Naive thymus-derived CD4-positive, alpha-beta T cell (primary cell): Measurements from ENCODE around the gene TMEM131L. TPM values are rescaled to one million over a fixed set of nuclear protein-coding genes. Genes with fewer than 3 reads are reported as not detected.
"Not testable (repeated sequence)": the region's sequence is repeated elsewhere in the genome, so short reads cannot be mapped to it uniquely, and the experiment has no call there.

ENCODE experiments used
- ATAC-seq: fragments of 150-1000 bp; cut with Tn5 transposase; 2 replicates; pipeline ENCODE4 v1.10.0; 2021; ENCODE audit warnings: mild to moderate bottlenecking, moderate library complexity
- CTCF ChIA-PET: fragments of 350-600 bp; sonication (Branson Sonifier 250); formaldehyde crosslinking; loops from one replicate; lab custom pipeline; 2021; ENCODE audit warnings: antibody characterized with exemption; lab: Charles Lee
- POLR2A ChIA-PET: fragments of 350-600 bp; sonication (Branson Sonifier 250); formaldehyde crosslinking; loops from one replicate; lab custom pipeline; 2021; ENCODE audit warnings: antibody characterized with exemption, inconsistent platforms; lab: Charles Lee
- DNase-seq, 9 donors: peaks; one replicate each; pipeline versions ENCODE4 v3.0.0 to v3.0.0-alpha.2; 2020 to 2022; ENCODE audit warnings: mixed read lengths in 1 of 9
- H3K27ac ChIP-seq: one replicate; pipeline ENCODE4 v1.7.0; 2013; ENCODE audit warnings: mild to moderate bottlenecking, low read depth, low read length, moderate library complexity
- H3K27me3 ChIP-seq, 2 donors: one replicate each; pipeline ENCODE4 v1.7.0; 2013; ENCODE audit warnings: low read length in 2 of 2, mild to moderate bottlenecking in 2 of 2, moderate library complexity in 2 of 2; ENCODE audit not compliant: control insufficient read depth in 2 of 2, insufficient read depth in 2 of 2
- H3K36me3 ChIP-seq, 3 experiments: 1 replicate in 2 of 3; 2 replicates in 1 of 3; pipeline ENCODE4 v1.7.0; 2013; ENCODE audit warnings: low read length in 3 of 3, mild to moderate bottlenecking in 3 of 3, moderate library complexity in 1 of 3; ENCODE audit not compliant: insufficient read depth in 3 of 3, control insufficient read depth in 2 of 3
- H3K4me1 ChIP-seq, 2 donors: one replicate each; pipeline ENCODE4 v1.7.0; 2013; ENCODE audit warnings: low read length in 2 of 2, mild to moderate bottlenecking in 2 of 2, moderate library complexity in 1 of 2; ENCODE audit not compliant: control insufficient read depth in 2 of 2, insufficient read depth in 2 of 2
- H3K4me3 ChIP-seq: 2 replicates; pipeline ENCODE4 v1.7.0; 2013; ENCODE audit warnings: mild to moderate bottlenecking, low read length
- H3K9me3 ChIP-seq, 3 experiments: 1 replicate in 2 of 3; 2 replicates in 1 of 3; pipeline ENCODE4 v1.7.0; 2013; ENCODE audit warnings: low read length in 3 of 3; ENCODE audit not compliant: control insufficient read depth in 2 of 3
- H3K27ac Mint-ChIP-seq, 9 donors: one replicate each; pipeline ENCODE4 v1.8.0; 2020 to 2022; ENCODE audit warnings: mixed read lengths in 9 of 9, mild to moderate bottlenecking in 8 of 9, moderate library complexity in 5 of 9, inconsistent platforms in 2 of 9
- H3K27me3 Mint-ChIP-seq, 5 donors: one replicate each; pipeline ENCODE4 v1.8.0; 2021 to 2022; ENCODE audit warnings: mixed read lengths in 5 of 5, mild to moderate bottlenecking in 1 of 5
- H3K36me3 Mint-ChIP-seq, 5 donors: one replicate each; pipeline ENCODE4 v1.8.0; 2020 to 2022; ENCODE audit warnings: mixed read lengths in 5 of 5, mild to moderate bottlenecking in 3 of 5, inconsistent platforms in 1 of 5
- H3K4me1 Mint-ChIP-seq, 7 donors: one replicate each; pipeline ENCODE4 v1.8.0; 2020 to 2022; ENCODE audit warnings: mixed read lengths in 7 of 7, mild to moderate bottlenecking in 3 of 7, inconsistent platforms in 1 of 7
- H3K4me3 Mint-ChIP-seq, 10 donors: one replicate each; pipeline ENCODE4 v1.8.0; 2020 to 2022; ENCODE audit warnings: mild to moderate bottlenecking in 10 of 10, mixed read lengths in 10 of 10, moderate library complexity in 6 of 10, inconsistent platforms in 2 of 10
- H3K9me3 Mint-ChIP-seq, 11 donors: one replicate each; pipeline ENCODE4 v1.8.0; 2020 to 2022; ENCODE audit warnings: mixed read lengths in 11 of 11, mild to moderate bottlenecking in 4 of 11, inconsistent platforms in 1 of 11, moderate library complexity in 1 of 11
- intact Hi-C, 2 donors: fragments of 100-400 bp; cut with micrococcal nuclease; formaldehyde crosslinking; loops; one replicate each; pipeline ENCODE4 v1.15.1; 2023
- polyA plus RNA-seq, 2 donors: library from polyadenylated mRNA; unstranded; fragments of 300-500 nt; fragmentation: Illumina TruSeq; gene quantifications; one replicate each; pipeline ENCODE4 v1.2.3, GENCODE V29; 2021
- total RNA-seq, 6 experiments: library from RNA in 5 of 6; stranded (reverse) in 5 of 6; gene quantifications; 1 replicate in 5 of 6; 2 replicates in 1 of 6; pipeline ENCODE4 v1.2.3 and lab custom pipeline; 2021 to 2026

TMEM131L gene
- total RNA-seq, result 100 to 1,000 TPM in 2 of 5 experiments, 10 to 100 TPM in 3; 45.8 to 111 (median 97.7) TPM
- 10 to 100 TPM; 45.7 to 59.9 TPM for polyA plus RNA-seq
- 272 reads per million, percentile 95 among the genes with 10 or more reads in this experiment for total RNA-seq (lab: John Stamatoyannopoulos, UW)

- peak; percentile 91 for ATAC-seq
- H3K4me3 Mint-ChIP-seq, result peak within 1 kb of the TSS; percentile 94 to 100 (median 96)
- Histone ChIP-seq H3K27ac (peak within 1 kb of the TSS; percentile 91), H3K27me3 (no peaks in the 10 kb centered on the region), H3K9me3 (no peaks in the 10 kb centered on the region), H3K4me3 (peak within 1 kb of the TSS; percentile 75), H3K36me3 (peaks cover 0 to 12% (median 0%) of the 10 kb centered on the region in 3 experiments), H3K4me1 (peaks cover 29 to 32% of the 10 kb centered on the region in 2 donors)
- intact Hi-C loops, result loop anchor here (1.0 to 10.0 kb wide), 5 partner anchors 33 to 288 kb away; no protein-coding TSS in a partner anchor
- peak; percentile 63 to 77 (median 69) for DNase-seq
- H3K27me3 Mint-ChIP-seq, result no peaks in the 10 kb centered on the region
- POLR2A ChIA-PET, result interaction anchor here (0.6 to 10.5 kb wide), 31 partner anchors 9 to 352 kb away, joined by 3 to 122 read pairs (median 7); partner anchors contain the start of gene MND1
- H3K4me1 Mint-ChIP-seq, result peaks cover 32 to 61% (median 44%) of the 10 kb centered on the region in 7 donors
- peak within 1 kb of the TSS; percentile 93 to 99 (median 98) for H3K27ac Mint-ChIP-seq
- H3K9me3 Mint-ChIP-seq, result no peaks in the 10 kb centered on the region
- CTCF ChIA-PET, result interaction anchor here (0.9 to 3.4 kb wide), 11 partner anchors 8 to 121 kb away, joined by 3 to 35 read pairs (median 4); no protein-coding TSS in a partner anchor
- H3K36me3 Mint-ChIP-seq, result peaks cover 0 to 24% (median 8%) of the 10 kb centered on the region in 5 donors
Measured at GRCh38 chr4:153466081-153466948, at the start of gene TMEM131L. TSS of gene TMEM131L (plus strand) at chr4:153466360. CDS start at chr4:153466398, 38 bp downstream.

GRCh38 chr4:153416456-153416855, 49.7 kb upstream of the TMEM131L start:
- H3K9me3 Mint-ChIP-seq, H3K4me3 Mint-ChIP-seq, H3K4me1 ChIP-seq, H3K36me3 ChIP-seq, H3K27ac Mint-ChIP-seq, H3K27me3 ChIP-seq, DNase-seq, H3K9me3 ChIP-seq, H3K27ac ChIP-seq, H3K4me3 ChIP-seq, H3K27me3 Mint-ChIP-seq, H3K36me3 Mint-ChIP-seq, ATAC-seq, intact Hi-C loops: not testable (repeated sequence)
- ChIA-PET POLR2A (interaction anchor here (0.6 to 1.5 kb wide), 3 partner anchors 13 to 105 kb away, joined by 3 to 4 read pairs (median 3); no protein-coding TSS in a partner anchor), CTCF (interaction anchor here (1.1 to 1.2 kb wide), 2 partner anchors 12 to 70 kb away, joined by 3 to 5 read pairs; no protein-coding TSS in a partner anchor)
- peaks cover 2 to 32% (median 20%) of the 10 kb centered on the region in 7 donors for H3K4me1 Mint-ChIP-seq

GRCh38 chr4:153418121-153418520, 48.0 kb upstream of the TMEM131L start:
- H3K27ac Mint-ChIP-seq, result no peak overlapping the region
- no peak overlapping the region for H3K27ac ChIP-seq
- ATAC-seq (no peak), DNase-seq (no peak)
- H3K4me3 ChIP-seq, result no peak overlapping the region
- H3K27me3 Mint-ChIP-seq, result no peaks in the 10 kb centered on the region
- H3K9me3 Mint-ChIP-seq, result peaks cover 0 to 1% (median 0%) of the 10 kb centered on the region in 11 donors
- H3K4me1 Mint-ChIP-seq, result peaks cover 0 to 35% (median 20%) of the 10 kb centered on the region in 7 donors
- H3K9me3 ChIP-seq, result no peaks in the 10 kb centered on the region
- no peaks in the 10 kb centered on the region for H3K27me3 ChIP-seq
- H3K4me3 Mint-ChIP-seq, result no peak overlapping the region
- ChIA-PET POLR2A (interaction anchor here (0.5 to 1.3 kb wide), 10 partner anchors 9 to 203 kb away, joined by 3 to 4 read pairs (median 4); no protein-coding TSS in a partner anchor), CTCF (no interaction called here)
- intact Hi-C loops, result no loop called here
- H3K36me3 Mint-ChIP-seq, result peaks cover 0 to 4% (median 0%) of the 10 kb centered on the region in 5 donors
- H3K4me1 ChIP-seq, result no peaks in the 10 kb centered on the region
- no peaks in the 10 kb centered on the region for H3K36me3 ChIP-seq

GRCh38 chr4:153418558-153418957, 47.6 kb upstream of the TMEM131L start:
- Histone ChIP-seq H3K36me3 (no peaks in the 10 kb centered on the region), H3K27me3 (no peaks in the 10 kb centered on the region), H3K4me1 (no peaks in the 10 kb centered on the region), H3K9me3 (no peaks in the 10 kb centered on the region), H3K27ac (no peak overlapping the region), H3K4me3 (no peak overlapping the region)
- Mint-ChIP-seq H3K4me3 (no peak overlapping the region), H3K4me1 (peaks cover 0 to 35% (median 20%) of the 10 kb centered on the region in 7 donors), H3K27me3 (no peaks in the 10 kb centered on the region), H3K27ac (peak overlapping the region in 5 of 9 donors; percentile 12 to 76 (median 25)), H3K36me3 (peaks cover 0 to 2% (median 0%) of the 10 kb centered on the region in 5 donors), H3K9me3 (peaks cover 0 to 1% (median 0%) of the 10 kb centered on the region in 11 donors)
- CTCF ChIA-PET, result interaction anchor here (0.9 kb wide), 1 partner anchor 73 kb away, joined by 3 read pairs; no protein-coding TSS in a partner anchor
- ATAC-seq (no peak), DNase-seq (no peak)
- intact Hi-C loops, result no loop called here
- POLR2A ChIA-PET, result interaction anchor here (0.5 to 1.3 kb wide), 7 partner anchors 11 to 202 kb away, joined by 3 to 4 read pairs (median 4); no protein-coding TSS in a partner anchor

- Histone ChIP-seq H3K27me3 (no peaks in the 10 kb centered on the region), H3K9me3 (no peaks in the 10 kb centered on the region), H3K4me3 (no peak overlapping the region), H3K4me1 (no peaks in the 10 kb centered on the region), H3K27ac (no peak overlapping the region), H3K36me3 (no peaks in the 10 kb centered on the region)
- ChIA-PET CTCF (interaction anchor here (0.9 to 1.0 kb wide), 3 partner anchors 11 to 155 kb away, joined by 3 read pairs; no protein-coding TSS in a partner anchor), POLR2A (interaction anchor here (0.9 to 1.3 kb wide), 4 partner anchors 13 to 202 kb away, joined by 3 to 4 read pairs (median 4); no protein-coding TSS in a partner anchor)
- H3K27me3 Mint-ChIP-seq, result no peaks in the 10 kb centered on the region
- intact Hi-C loops, result no loop called here
- DNase-seq (no peak), ATAC-seq (no peak)
- H3K4me1 Mint-ChIP-seq, result peaks cover 0 to 35% (median 20%) of the 10 kb centered on the region in 7 donors
- H3K9me3 Mint-ChIP-seq, result peaks cover 0 to 1% (median 0%) of the 10 kb centered on the region in 11 donors
- H3K4me3 Mint-ChIP-seq, result no peak overlapping the region
- peaks cover 0 to 2% (median 0%) of the 10 kb centered on the region in 5 donors for H3K36me3 Mint-ChIP-seq
- peak overlapping the region in 5 of 9 donors; percentile 9 to 76 (median 12) for H3K27ac Mint-ChIP-seq
Measured at GRCh38 chr4:153419029-153419428, 47.1 kb upstream of the TMEM131L start.
